Lower lobe of right lung (tissue), 2 donors: ENCODE data around the gene KLF12. TPM values are rescaled to one million over a fixed set of nuclear protein-coding genes. Genes with fewer than 3 reads are reported as not detected.

Experiments
- ATAC-seq, 2 donors: fragments of 200-7000 bp; cut with Tn5 transposase; one replicate each; pipeline ENCODE4 v1.9.1; 2020 to 2022; ENCODE audit warnings: mild to moderate bottlenecking in 2 of 2, moderate library complexity in 2 of 2
- DNase-seq: peaks from one replicate; pipeline ENCODE4 v3.0.0-alpha.2; 2020
- H3K27ac ChIP-seq: fragments of 200-600 bp; one replicate; pipeline ENCODE4 v1.8.0; 2022
- H3K27me3 ChIP-seq: fragments of 200-600 bp; one replicate; pipeline ENCODE4 v1.8.0; 2022; ENCODE audit warnings: low read depth
- H3K36me3 ChIP-seq: fragments of 200-600 bp; one replicate; pipeline ENCODE4 v1.8.0; 2022; ENCODE audit warnings: mild to moderate bottlenecking
- H3K4me1 ChIP-seq: fragments of 200-600 bp; one replicate; pipeline ENCODE4 v1.8.0; 2022
- H3K4me3 ChIP-seq: fragments of 200-600 bp; one replicate; pipeline ENCODE4 v1.8.0; 2022; ENCODE audit warnings: mild to moderate bottlenecking
- H3K9me3 ChIP-seq: fragments of 200-600 bp; one replicate; pipeline ENCODE4 v1.8.0; 2022
- intact Hi-C: fragments of 100-400 bp; cut with DNase I; formaldehyde crosslinking; loops from one replicate; pipeline ENCODE4 v1.11.0; 2022
- total RNA-seq: library from RNA; stranded (reverse); fragmentation: NEBNext Ultra II Directional; extraction: Animal tissue kit (Norgen Biotek cat#: 25700); gene quantifications from one replicate; pipeline ENCODE4 v1.2.1, GENCODE V29; 2021
- TF ChIP-seq, protein P1 (sequence below): fragments of 200-600 bp; IDR thresholded peaks from one replicate; pipeline ENCODE4 v1.8.0; 2022; ENCODE audit warnings: antibody characterized with exemption, mild to moderate bottlenecking
- donor health status: DM: no; HTN: yes; CAD: no; lungs with severe emphysema.

The KLF12 gene
- total RNA-seq, 1 donor from 2014 or later: 11.3 TPM

DNA sequence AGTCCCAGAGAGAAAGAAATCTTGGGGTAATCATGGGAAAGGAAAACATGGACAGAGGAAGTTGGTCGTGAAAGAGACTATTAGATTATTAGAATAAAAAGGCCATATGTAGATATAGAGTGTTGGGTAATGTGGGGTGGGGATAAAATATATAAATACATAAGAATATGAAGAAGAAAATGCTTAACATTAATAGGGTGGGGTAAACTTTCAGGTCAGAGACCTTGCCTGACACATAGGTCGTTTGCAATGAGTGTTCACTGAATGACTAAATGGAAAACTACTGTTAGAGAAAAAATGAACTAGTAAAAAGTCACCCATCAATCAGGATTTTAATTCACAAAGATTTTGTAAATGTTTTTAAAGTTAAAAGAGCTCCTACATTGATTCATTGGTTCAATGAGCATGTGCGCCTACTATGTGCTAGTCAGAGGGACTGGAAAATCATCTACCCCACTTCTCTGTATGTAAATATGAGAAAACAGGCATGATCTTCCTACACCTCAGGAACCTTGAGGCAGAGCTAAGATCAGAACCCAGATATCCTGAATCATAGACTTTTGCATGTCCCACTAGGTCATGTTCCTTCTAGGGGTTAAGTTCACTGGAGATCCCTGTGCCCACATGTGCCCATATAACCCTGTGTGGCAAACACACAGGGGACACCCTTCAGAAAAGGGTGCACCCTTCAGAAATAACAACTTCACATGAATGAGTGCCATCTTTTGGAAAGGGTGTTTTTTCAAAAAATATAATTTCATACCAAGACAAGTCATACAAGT is 24.6 kb upstream of the KLF12 start:
- DNase-seq: no peak

DNA sequence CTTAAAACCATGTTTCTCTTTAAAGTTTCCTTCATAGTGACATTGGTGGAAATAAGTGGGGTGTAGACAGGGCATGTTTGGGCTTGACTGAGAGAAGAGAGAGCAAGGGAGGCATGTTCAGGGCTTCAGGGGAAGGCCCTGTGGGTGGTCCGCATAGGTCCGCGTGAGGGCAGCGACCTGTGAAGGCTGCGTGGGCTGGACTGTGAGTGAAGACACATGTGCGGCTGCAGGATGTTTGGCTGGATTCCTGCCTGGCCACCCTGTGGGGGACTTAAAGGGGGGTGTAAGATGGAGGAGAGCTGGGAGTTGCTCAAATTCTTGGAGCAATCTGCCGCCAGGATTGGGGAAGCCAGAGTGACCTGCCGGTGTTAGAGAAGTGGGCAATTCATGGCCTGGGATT is 23.8 kb upstream of the KLF12 start:
- H3K4me3 ChIP-seq: no peak overlapping the region
- H3K36me3 ChIP-seq: no peaks in the 10 kb centered on the region
- H3K9me3 ChIP-seq: no peaks in the 10 kb centered on the region
- no peaks in the 10 kb centered on the region for H3K4me1 ChIP-seq
- TF ChIP-seq, protein P1, sequence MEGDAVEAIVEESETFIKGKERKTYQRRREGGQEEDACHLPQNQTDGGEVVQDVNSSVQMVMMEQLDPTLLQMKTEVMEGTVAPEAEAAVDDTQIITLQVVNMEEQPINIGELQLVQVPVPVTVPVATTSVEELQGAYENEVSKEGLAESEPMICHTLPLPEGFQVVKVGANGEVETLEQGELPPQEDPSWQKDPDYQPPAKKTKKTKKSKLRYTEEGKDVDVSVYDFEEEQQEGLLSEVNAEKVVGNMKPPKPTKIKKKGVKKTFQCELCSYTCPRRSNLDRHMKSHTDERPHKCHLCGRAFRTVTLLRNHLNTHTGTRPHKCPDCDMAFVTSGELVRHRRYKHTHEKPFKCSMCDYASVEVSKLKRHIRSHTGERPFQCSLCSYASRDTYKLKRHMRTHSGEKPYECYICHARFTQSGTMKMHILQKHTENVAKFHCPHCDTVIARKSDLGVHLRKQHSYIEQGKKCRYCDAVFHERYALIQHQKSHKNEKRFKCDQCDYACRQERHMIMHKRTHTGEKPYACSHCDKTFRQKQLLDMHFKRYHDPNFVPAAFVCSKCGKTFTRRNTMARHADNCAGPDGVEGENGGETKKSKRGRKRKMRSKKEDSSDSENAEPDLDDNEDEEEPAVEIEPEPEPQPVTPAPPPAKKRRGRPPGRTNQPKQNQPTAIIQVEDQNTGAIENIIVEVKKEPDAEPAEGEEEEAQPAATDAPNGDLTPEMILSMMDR: no peak
- H3K27ac ChIP-seq: no peak overlapping the region
- DNase-seq (no peak), ATAC-seq (peak in 1 of 2 donors; percentile 27)
- no peaks in the 10 kb centered on the region for H3K27me3 ChIP-seq
- intact Hi-C loops: no loop called here

More for the DNA sequence above, 24.6 kb upstream of the KLF12 start:
- H3K27me3 ChIP-seq: no peaks in the 10 kb centered on the region
- H3K36me3 ChIP-seq: no peaks in the 10 kb centered on the region
- no peak for ATAC-seq
- no peaks in the 10 kb centered on the region for H3K9me3 ChIP-seq
- no peak overlapping the region for H3K27ac ChIP-seq
- intact Hi-C loops: no loop called here
- TF ChIP-seq, protein P1: no peak
- no peaks in the 10 kb centered on the region for H3K4me1 ChIP-seq
- no peak overlapping the region for H3K4me3 ChIP-seq

DNA sequence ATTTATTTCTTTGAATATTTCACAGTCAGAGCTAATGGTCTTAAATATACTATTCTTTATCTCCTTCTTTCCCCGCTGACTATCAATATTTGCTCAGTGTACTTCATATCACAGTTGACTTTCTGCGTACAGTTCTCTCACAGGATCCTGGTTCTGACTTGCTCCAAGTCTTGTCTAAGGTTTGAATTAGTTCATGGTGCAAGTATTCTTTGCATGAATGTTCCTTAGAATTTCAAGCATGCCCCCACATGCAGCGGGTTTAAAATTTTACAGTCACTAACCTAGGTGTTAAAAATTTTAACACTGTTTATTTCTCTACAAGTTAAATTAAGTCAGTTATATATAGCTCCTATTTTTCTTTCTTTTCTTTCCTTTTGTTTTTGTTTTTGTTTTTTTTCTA is 20.8 kb upstream of the KLF12 start:
- H3K9me3 ChIP-seq: no peaks in the 10 kb centered on the region
- TF ChIP-seq, protein P1: no peak
- H3K4me3 ChIP-seq: no peak overlapping the region
- H3K27ac ChIP-seq: no peak overlapping the region
- no peaks in the 10 kb centered on the region for H3K36me3 ChIP-seq
- ATAC-seq (no peak), DNase-seq (no peak)
- H3K4me1 ChIP-seq: no peaks in the 10 kb centered on the region
- H3K27me3 ChIP-seq: no peaks in the 10 kb centered on the region
- intact Hi-C loops: no loop called here

DNA sequence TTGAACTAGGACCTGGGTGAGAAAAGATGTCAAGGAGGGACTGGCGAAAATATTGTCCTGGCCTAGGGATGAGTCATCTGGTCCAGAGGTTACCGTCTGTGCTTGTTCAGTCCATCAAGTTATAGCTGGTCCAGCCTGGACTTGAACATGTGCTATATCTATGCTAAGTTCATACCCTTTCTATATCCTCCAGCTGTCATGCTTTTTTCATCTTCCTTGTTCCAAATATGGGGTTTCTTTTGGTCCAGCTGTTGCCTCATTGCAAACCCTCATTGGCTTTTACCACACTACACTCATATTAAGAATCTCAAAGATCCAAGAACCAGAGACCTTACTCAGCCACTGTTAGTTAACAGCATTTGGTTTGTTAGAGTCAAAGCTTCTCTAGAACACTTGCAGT is 19.1 kb upstream of the KLF12 start:
- TF ChIP-seq, protein P1: no peak
- DNase-seq (no peak), ATAC-seq (no peak)
- no peaks in the 10 kb centered on the region for H3K4me1 ChIP-seq
- H3K27ac ChIP-seq: no peak overlapping the region
- no peaks in the 10 kb centered on the region for H3K9me3 ChIP-seq
- intact Hi-C loops: no loop called here
- no peak overlapping the region for H3K4me3 ChIP-seq
- no peaks in the 10 kb centered on the region for H3K36me3 ChIP-seq
- H3K27me3 ChIP-seq: no peaks in the 10 kb centered on the region

DNA sequence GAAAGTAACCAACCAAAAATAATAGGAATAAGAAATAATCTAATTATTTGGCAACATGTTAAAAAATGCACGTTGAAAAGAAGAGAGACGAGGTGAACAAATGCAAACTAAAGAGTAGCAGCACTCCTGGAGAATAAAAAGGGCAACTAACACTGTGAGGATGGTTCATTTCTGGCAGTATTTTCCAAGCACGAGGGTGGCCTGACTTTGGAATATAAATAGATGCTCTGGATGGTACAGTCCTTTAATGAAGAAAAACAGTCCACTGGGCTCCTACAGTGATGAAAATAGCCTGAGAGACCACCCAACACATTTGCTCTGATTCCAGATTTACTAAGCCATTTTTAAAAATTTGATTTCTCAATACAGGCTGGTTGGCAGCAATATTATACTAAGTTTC is 17.7 kb upstream of the KLF12 start:
- Histone ChIP-seq H3K27me3 (no peaks in the 10 kb centered on the region), H3K4me1 (no peaks in the 10 kb centered on the region), H3K9me3 (no peaks in the 10 kb centered on the region), H3K27ac (no peak overlapping the region), H3K36me3 (no peaks in the 10 kb centered on the region), H3K4me3 (no peak overlapping the region)
- ATAC-seq: no peak
- intact Hi-C loops: no loop called here
- DNase-seq: no peak
- TF ChIP-seq, protein P1: no peak
